ENCODE data around the gene PRRG2.

PRRG2 gene

GRCh38 chr19:49581007-49581508 lies at the start of gene PRRG2:
PRRG2 (plus strand) TSS chr19:49581316; CDS start chr19:49583220, 1,904 bp downstream.
- no peak for DNase-seq

- peak; percentile 84 for DNase-seq
Observed at GRCh38 chr19:49533551-49534488, 47.3 kb upstream of the PRRG2 start.

GRCh38 chr19:49534632-49535385 lies 46.3 kb upstream of the PRRG2 start:
- DNase-seq, result no peak

- no peak for DNase-seq
Observed at GRCh38 chr19:49536921-49537462, 44.1 kb upstream of the PRRG2 start.

- no peak for DNase-seq
Observed at GRCh38 chr19:49538643-49539042, 42.5 kb upstream of the PRRG2 start.

- DNase-seq, result no peak
Observed at GRCh38 chr19:49539192-49539952, 41.7 kb upstream of the PRRG2 start.

GRCh38 chr19:49541914-49542313 lies 39.2 kb upstream of the PRRG2 start:
- DNase-seq, result no peak

GRCh38 chr19:49542446-49542845 lies 38.7 kb upstream of the PRRG2 start:
- no peak for DNase-seq

GRCh38 chr19:49543032-49543431 lies 38.1 kb upstream of the PRRG2 start:
- DNase-seq, result no peak

- DNase-seq, result no peak
Observed at GRCh38 chr19:49544154-49544553, 37.0 kb upstream of the PRRG2 start.

GRCh38 chr19:49546825-49547565 lies 34.1 kb upstream of the PRRG2 start:
- DNase-seq, result peak; percentile 84

GRCh38 chr19:49549045-49549444 lies 32.1 kb upstream of the PRRG2 start:
- DNase-seq, result no peak

- no peak for DNase-seq
Observed at GRCh38 chr19:49551531-49551930, 29.6 kb upstream of the PRRG2 start.

GRCh38 chr19:49552749-49553148 lies 28.4 kb upstream of the PRRG2 start:
- peak; percentile 58 for DNase-seq

- no peak for DNase-seq
Observed at GRCh38 chr19:49553451-49554271, 27.5 kb upstream of the PRRG2 start.

GRCh38 chr19:49554701-49555181 lies 26.4 kb upstream of the PRRG2 start:
- DNase-seq, result peak; percentile 75

GRCh38 chr19:49555600-49556411 lies 25.3 kb upstream of the PRRG2 start:
- DNase-seq, result peak; percentile 85

GRCh38 chr19:49556412-49557398 lies 24.4 kb upstream of the PRRG2 start:
- peak; percentile 48 for DNase-seq
